Stomach (tissue), 4 donors: ENCODE measurements around the gene ATXN1.

Source experiments
- EP300 ChIP-seq: sonication (generic); formaldehyde crosslinking; IDR thresholded peaks from one replicate; pipeline ENCODE4 v1.6.1; 2017; ENCODE audit warnings: antibody characterized with exemption
- POLR2A ChIP-seq, 4 donors: fragments of 450-650 bp; IDR thresholded peaks; one replicate each; pipeline ENCODE4 v1.6.1; 2016; ENCODE audit warnings: antibody characterized with exemption in 4 of 4, control low read depth in 2 of 4, mild to moderate bottlenecking in 1 of 4, moderate library complexity in 1 of 4
- POLR2AphosphoS5 ChIP-seq, 3 donors: sonication (generic); formaldehyde crosslinking; IDR thresholded peaks; one replicate each; pipeline ENCODE4 v1.6.1; 2016; ENCODE audit warnings: antibody characterized with exemption in 3 of 3
- TF ChIP-seq, protein P1 (sequence below), 7 experiments: fragments of 450-650 bp in 4 of 7; fragments of 200-600 bp in 3 of 7; sonication (generic) in 3 of 7; IDR thresholded peaks; one replicate each; pipeline ENCODE4 v1.5.1; 2016 to 2019; ENCODE audit warnings: antibody characterized with exemption in 7 of 7, control low read depth in 2 of 7, mild to moderate bottlenecking in 1 of 7

GRCh38 chr6:16434885-16435284, 326.4 kb downstream of the ATXN1 start:
- TF ChIP-seq EP300 (no peak), POLR2AphosphoS5 (IDR thresholded peaks at IDR 0.05) (no peak), POLR2A (IDR thresholded peaks at IDR 0.05) (no peak)
- TF ChIP-seq, protein P1, sequence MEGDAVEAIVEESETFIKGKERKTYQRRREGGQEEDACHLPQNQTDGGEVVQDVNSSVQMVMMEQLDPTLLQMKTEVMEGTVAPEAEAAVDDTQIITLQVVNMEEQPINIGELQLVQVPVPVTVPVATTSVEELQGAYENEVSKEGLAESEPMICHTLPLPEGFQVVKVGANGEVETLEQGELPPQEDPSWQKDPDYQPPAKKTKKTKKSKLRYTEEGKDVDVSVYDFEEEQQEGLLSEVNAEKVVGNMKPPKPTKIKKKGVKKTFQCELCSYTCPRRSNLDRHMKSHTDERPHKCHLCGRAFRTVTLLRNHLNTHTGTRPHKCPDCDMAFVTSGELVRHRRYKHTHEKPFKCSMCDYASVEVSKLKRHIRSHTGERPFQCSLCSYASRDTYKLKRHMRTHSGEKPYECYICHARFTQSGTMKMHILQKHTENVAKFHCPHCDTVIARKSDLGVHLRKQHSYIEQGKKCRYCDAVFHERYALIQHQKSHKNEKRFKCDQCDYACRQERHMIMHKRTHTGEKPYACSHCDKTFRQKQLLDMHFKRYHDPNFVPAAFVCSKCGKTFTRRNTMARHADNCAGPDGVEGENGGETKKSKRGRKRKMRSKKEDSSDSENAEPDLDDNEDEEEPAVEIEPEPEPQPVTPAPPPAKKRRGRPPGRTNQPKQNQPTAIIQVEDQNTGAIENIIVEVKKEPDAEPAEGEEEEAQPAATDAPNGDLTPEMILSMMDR (IDR thresholded peaks at IDR 0.05), result no peak
